Activated B cell treated with CpG ODN at 0.5 μM for 24 hours (primary cell): Measurements from ENCODE around the gene OR1K1. TPM values are rescaled to one million over a fixed set of nuclear protein-coding genes. Genes with fewer than 3 reads are reported as not detected.

Source experiments
- ATAC-seq: fragments of 200-7000 bp; cut with Tn5 transposase; one replicate; pipeline ENCODE4 v1.10.0; 2021; ENCODE audit warnings: low read depth, mild to moderate bottlenecking, moderate library complexity
- CTCF ChIA-PET: fragments of 350-600 bp; sonication (Branson Sonifier 250); formaldehyde crosslinking; loops from one replicate; lab custom pipeline; 2021; ENCODE audit warnings: antibody characterized with exemption; lab: Charles Lee
- POLR2A ChIA-PET: fragments of 350-600 bp; sonication (Branson Sonifier 250); formaldehyde crosslinking; loops from one replicate; lab custom pipeline; 2021; ENCODE audit warnings: antibody characterized with exemption; lab: Charles Lee
- DNase-seq: peaks from one replicate; pipeline ENCODE4 v3.0.0; 2022
- H3K27ac Mint-ChIP-seq: one replicate; pipeline ENCODE4 v1.8.0; 2020; ENCODE audit warnings: mixed read lengths
- H3K27me3 Mint-ChIP-seq: one replicate; pipeline ENCODE4 v1.8.0; 2021; ENCODE audit warnings: mixed read lengths
- H3K36me3 Mint-ChIP-seq: one replicate; pipeline ENCODE4 v1.8.0; 2021; ENCODE audit warnings: low read depth, mixed read lengths
- H3K4me1 Mint-ChIP-seq: one replicate; pipeline ENCODE4 v1.8.0; 2021; ENCODE audit warnings: mixed read lengths
- H3K4me3 Mint-ChIP-seq: one replicate; pipeline ENCODE4 v1.8.0; 2020; ENCODE audit warnings: mild to moderate bottlenecking, mixed read lengths
- H3K9me3 Mint-ChIP-seq: one replicate; pipeline ENCODE4 v1.8.0; 2020; ENCODE audit warnings: mixed read lengths
- intact Hi-C: fragments of 100-400 bp; cut with micrococcal nuclease; formaldehyde crosslinking; loops from one replicate; pipeline ENCODE4 v1.15.1; 2024
- total RNA-seq: library from RNA; stranded (reverse); gene quantifications from 2 replicates; pipeline ENCODE4 v1.2.3, GENCODE V29; 2022
- TF ChIP-seq, protein P1 (sequence below): fragments of 200-600 bp; IDR thresholded peaks from one replicate; pipeline ENCODE4 v1.8.0; 2022; ENCODE audit warnings: antibody characterized with exemption, mild to moderate bottlenecking

Gene OR1K1, protein sequence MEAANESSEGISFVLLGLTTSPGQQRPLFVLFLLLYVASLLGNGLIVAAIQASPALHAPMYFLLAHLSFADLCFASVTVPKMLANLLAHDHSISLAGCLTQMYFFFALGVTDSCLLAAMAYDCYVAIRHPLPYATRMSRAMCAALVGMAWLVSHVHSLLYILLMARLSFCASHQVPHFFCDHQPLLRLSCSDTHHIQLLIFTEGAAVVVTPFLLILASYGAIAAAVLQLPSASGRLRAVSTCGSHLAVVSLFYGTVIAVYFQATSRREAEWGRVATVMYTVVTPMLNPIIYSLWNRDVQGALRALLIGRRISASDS
- total RNA-seq, result not detected in 2 replicates

DNA sequence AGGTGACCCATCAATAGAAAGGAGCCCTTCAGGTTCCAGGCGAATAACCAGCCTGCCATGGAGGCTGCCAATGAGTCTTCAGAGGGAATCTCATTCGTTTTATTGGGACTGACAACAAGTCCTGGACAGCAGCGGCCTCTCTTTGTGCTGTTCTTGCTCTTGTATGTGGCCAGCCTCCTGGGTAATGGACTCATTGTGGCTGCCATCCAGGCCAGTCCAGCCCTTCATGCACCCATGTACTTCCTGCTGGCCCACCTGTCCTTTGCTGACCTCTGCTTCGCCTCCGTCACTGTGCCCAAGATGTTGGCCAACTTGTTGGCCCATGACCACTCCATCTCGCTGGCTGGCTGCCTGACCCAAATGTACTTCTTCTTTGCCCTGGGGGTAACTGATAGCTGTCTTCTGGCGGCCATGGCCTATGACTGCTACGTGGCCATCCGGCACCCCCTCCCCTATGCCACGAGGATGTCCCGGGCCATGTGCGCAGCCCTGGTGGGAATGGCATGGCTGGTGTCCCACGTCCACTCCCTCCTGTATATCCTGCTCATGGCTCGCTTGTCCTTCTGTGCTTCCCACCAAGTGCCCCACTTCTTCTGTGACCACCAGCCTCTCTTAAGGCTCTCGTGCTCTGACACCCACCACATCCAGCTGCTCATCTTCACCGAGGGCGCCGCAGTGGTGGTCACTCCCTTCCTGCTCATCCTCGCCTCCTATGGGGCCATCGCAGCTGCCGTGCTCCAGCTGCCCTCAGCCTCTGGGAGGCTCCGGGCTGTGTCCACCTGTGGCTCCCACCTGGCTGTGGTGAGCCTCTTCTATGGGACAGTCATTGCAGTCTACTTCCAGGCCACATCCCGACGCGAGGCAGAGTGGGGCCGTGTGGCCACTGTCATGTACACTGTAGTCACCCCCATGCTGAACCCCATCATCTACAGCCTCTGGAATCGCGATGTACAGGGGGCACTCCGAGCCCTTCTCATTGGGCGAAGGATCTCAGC is at the start of gene OR1K1:
Gene OR1K1 (plus strand): TSS at position 58 of the 995 bp plus-strand sequence. CDS start 0 bp downstream, at position 58.
- intact Hi-C loops, result no loop called here
- Mint-ChIP-seq H3K9me3 (no peaks in the 10 kb centered on the region), H3K27ac (no peak within 1 kb of the TSS), H3K4me1 (peaks cover 6% of the 10 kb centered on the region), H3K27me3 (no peaks in the 10 kb centered on the region), H3K36me3 (no peaks in the 10 kb centered on the region), H3K4me3 (no peak within 1 kb of the TSS)
- no peak for ATAC-seq
- TF ChIP-seq, protein P1, sequence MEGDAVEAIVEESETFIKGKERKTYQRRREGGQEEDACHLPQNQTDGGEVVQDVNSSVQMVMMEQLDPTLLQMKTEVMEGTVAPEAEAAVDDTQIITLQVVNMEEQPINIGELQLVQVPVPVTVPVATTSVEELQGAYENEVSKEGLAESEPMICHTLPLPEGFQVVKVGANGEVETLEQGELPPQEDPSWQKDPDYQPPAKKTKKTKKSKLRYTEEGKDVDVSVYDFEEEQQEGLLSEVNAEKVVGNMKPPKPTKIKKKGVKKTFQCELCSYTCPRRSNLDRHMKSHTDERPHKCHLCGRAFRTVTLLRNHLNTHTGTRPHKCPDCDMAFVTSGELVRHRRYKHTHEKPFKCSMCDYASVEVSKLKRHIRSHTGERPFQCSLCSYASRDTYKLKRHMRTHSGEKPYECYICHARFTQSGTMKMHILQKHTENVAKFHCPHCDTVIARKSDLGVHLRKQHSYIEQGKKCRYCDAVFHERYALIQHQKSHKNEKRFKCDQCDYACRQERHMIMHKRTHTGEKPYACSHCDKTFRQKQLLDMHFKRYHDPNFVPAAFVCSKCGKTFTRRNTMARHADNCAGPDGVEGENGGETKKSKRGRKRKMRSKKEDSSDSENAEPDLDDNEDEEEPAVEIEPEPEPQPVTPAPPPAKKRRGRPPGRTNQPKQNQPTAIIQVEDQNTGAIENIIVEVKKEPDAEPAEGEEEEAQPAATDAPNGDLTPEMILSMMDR, result no peak
- POLR2A ChIA-PET, result no interaction called here
- CTCF ChIA-PET, result no interaction called here
- DNase-seq, result no peak

DNA sequence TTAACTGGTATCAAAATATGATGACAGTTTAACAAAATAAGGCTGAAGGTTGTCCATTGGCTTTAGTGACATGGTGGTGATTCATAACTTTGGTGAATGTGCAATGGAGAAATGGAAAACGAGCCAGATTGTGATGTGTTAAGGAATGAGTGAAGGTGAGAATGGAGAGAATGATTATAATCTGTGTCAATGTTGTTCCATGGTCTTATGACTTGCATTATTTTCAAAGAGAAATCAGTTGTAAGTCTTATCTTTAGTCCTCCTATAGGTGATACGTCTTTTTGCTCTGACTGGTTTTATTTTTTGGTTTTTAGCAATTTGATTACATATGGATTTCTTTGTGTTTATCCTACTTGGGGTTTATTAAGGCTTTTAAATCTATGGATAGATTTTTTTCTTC is 45.1 kb upstream of the OR1K1 start:
- Mint-ChIP-seq H3K36me3 (no peaks in the 10 kb centered on the region), H3K4me3 (no peak overlapping the region), H3K27me3 (peaks cover 2% of the 10 kb centered on the region), H3K9me3 (peaks cover 18% of the 10 kb centered on the region), H3K27ac (no peak overlapping the region), H3K4me1 (no peaks in the 10 kb centered on the region)
- intact Hi-C loops, result no loop called here
- ChIA-PET POLR2A (no interaction called here), CTCF (no interaction called here)
- ATAC-seq, result no peak
- TF ChIP-seq, protein P1, result no peak
- no peak for DNase-seq

DNA sequence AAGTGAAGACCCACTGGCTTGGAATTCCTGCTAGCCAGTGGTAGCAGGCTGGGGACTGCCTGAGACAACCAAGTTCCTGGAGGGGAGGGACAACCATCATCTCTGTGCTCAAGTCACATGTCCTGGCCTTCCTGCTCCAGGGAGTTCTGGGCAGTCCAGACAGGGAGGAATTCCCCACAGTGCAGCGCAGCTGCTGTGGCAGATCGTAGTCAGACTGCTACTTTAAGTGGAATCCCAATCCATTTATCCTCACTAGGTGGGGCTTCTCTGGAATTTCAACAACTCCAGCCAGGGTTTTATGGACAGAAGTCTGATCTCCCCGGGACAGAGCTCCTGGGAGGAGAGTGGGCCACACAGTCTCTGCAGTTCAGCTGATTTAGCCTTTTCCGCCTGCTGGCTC is 32.1 kb upstream of the OR1K1 start:
- Mint-ChIP-seq H3K4me3 (no peak overlapping the region), H3K27me3 (peaks cover 7% of the 10 kb centered on the region), H3K9me3 (peaks cover 23% of the 10 kb centered on the region), H3K4me1 (no peaks in the 10 kb centered on the region), H3K36me3 (no peaks in the 10 kb centered on the region), H3K27ac (no peak overlapping the region)
- intact Hi-C loops, result no loop called here
- ChIA-PET CTCF (no interaction called here), POLR2A (no interaction called here)
- ATAC-seq (no peak), DNase-seq (no peak)
- TF ChIP-seq, protein P1, result no peak

DNA sequence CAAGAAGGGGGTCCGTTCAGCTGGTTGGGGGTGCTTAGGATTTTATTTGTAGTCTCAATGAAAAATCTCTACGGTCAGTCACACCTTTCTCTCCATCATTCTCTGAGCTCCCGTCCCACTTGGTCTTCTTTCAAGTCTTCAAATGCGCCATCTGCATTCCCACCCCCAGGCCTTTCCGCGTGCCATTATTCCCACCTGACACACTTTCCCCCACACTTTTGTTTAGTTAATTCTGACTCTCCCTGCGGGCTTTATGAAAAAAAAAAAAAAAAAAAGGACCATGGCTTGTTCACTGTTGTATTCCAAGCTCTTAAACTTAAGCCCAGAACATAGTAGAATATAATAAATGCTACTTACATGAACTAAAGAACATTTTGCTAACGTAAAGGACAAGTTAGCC is 22.9 kb upstream of the OR1K1 start:
- no peak for ATAC-seq
- Mint-ChIP-seq H3K27me3 (no peaks in the 10 kb centered on the region), H3K36me3 (peaks cover 2% of the 10 kb centered on the region), H3K27ac (no peak overlapping the region), H3K9me3 (peaks cover 9% of the 10 kb centered on the region), H3K4me1 (no peaks in the 10 kb centered on the region), H3K4me3 (no peak overlapping the region)
- intact Hi-C loops, result no loop called here
- no peak for DNase-seq
- POLR2A ChIA-PET, result no interaction called here
- TF ChIP-seq, protein P1, result no peak
- CTCF ChIA-PET, result no interaction called here
